Astrocyte (in vitro differentiated cells and primary cell): ENCODE data around the gene RAD51B. TPM values are rescaled to one million over a fixed set of nuclear protein-coding genes. Genes with fewer than 3 reads are reported as not detected.

Source experiments
- DNase-seq: peaks from one replicate; pipeline ENCODE4 v3.0.0-alpha.2; 2010; ENCODE audit warnings: low read depth
- FAIRE-seq: peaks from 2 replicates; lab custom pipeline; 2011; peaks lifted over from hg19 to GRCh38; lab: Jason Lieb, UNC
- H2AFZ ChIP-seq: 2 replicates; pipeline ENCODE4 v1.6.0; 2012; ENCODE audit warnings: low read depth, low read length, inconsistent platforms
- H3K27ac ChIP-seq: 2 replicates; pipeline ENCODE4 v1.5.1; 2011; ENCODE audit warnings: low read depth, low read length, inconsistent platforms
- H3K27me3 ChIP-seq: 2 replicates; pipeline ENCODE4 v1.6.0; 2011; ENCODE audit warnings: low read length, inconsistent platforms; ENCODE audit not compliant: insufficient read depth
- H3K36me3 ChIP-seq: 2 replicates; pipeline ENCODE4 v1.5.1; 2011; ENCODE audit warnings: low read length, inconsistent platforms; ENCODE audit not compliant: insufficient read depth
- H3K4me1 ChIP-seq: 2 replicates; pipeline ENCODE4 v1.5.1; 2011; ENCODE audit warnings: low read length, inconsistent platforms; ENCODE audit not compliant: insufficient read depth
- H3K4me2 ChIP-seq: 2 replicates; pipeline ENCODE4 v1.6.0; 2012; ENCODE audit warnings: low read length, inconsistent platforms
- H3K4me3 ChIP-seq: 2 replicates; pipeline ENCODE4 v1.5.1; 2011; ENCODE audit warnings: low read depth, mild to moderate bottlenecking, low read length, inconsistent platforms; ENCODE audit not compliant: insufficient read depth
- H3K79me2 ChIP-seq: 2 replicates; pipeline ENCODE4 v1.6.0; 2012; ENCODE audit warnings: mild to moderate bottlenecking, low read length, inconsistent platforms; ENCODE audit not compliant: insufficient read depth
- H3K9ac ChIP-seq: 2 replicates; pipeline ENCODE4 v1.6.0; 2012; ENCODE audit warnings: mild to moderate bottlenecking, low read length, inconsistent platforms
- H3K9me3 ChIP-seq: 2 replicates; pipeline ENCODE4 v1.5.1; 2012; ENCODE audit warnings: low read depth, mild to moderate bottlenecking, low read length, inconsistent platforms; ENCODE audit not compliant: insufficient read depth
- H4K20me1 ChIP-seq: 2 replicates; pipeline ENCODE4 v1.6.0; 2012; ENCODE audit warnings: low read length, inconsistent platforms; ENCODE audit not compliant: insufficient read depth
- H3K27ac Mint-ChIP-seq: one replicate; pipeline ENCODE4 v1.8.0; 2021; ENCODE audit warnings: mild to moderate bottlenecking, mixed read lengths; ENCODE audit not compliant: unreplicated experiment
- H3K27me3 Mint-ChIP-seq: one replicate; pipeline ENCODE4 v1.8.0; 2021; ENCODE audit warnings: low read depth, mixed read lengths; ENCODE audit not compliant: unreplicated experiment
- H3K36me3 Mint-ChIP-seq: one replicate; pipeline ENCODE4 v1.8.0; 2021; ENCODE audit warnings: low read depth, mixed read lengths; ENCODE audit not compliant: unreplicated experiment
- H3K4me1 Mint-ChIP-seq: one replicate; pipeline ENCODE4 v1.8.0; 2021; ENCODE audit warnings: low read depth, mixed read lengths; ENCODE audit not compliant: unreplicated experiment
- H3K4me3 Mint-ChIP-seq: one replicate; pipeline ENCODE4 v1.8.0; 2021; ENCODE audit warnings: mild to moderate bottlenecking, moderate library complexity, mixed read lengths; ENCODE audit not compliant: unreplicated experiment
- H3K9me3 Mint-ChIP-seq: one replicate; pipeline ENCODE4 v1.8.0; 2021; ENCODE audit warnings: mild to moderate bottlenecking, mixed read lengths; ENCODE audit not compliant: unreplicated experiment
- EZH2 ChIP-seq: IDR thresholded peaks from 2 replicates; pipeline ENCODE4 v1.6.1; 2012; ENCODE audit warnings: mild to moderate bottlenecking, low read length, inconsistent platforms; ENCODE audit not compliant: insufficient read depth
- total RNA-seq: library from RNA; stranded (reverse); gene quantifications from 2 replicates; pipeline ENCODE4 v1.2.1, GENCODE V29; 2021
- TF ChIP-seq, protein P1 (sequence below): IDR thresholded peaks from 2 replicates; pipeline ENCODE4 v1.5.1; 2011; ENCODE audit warnings: low read depth, mild to moderate bottlenecking, inconsistent platforms, low read length, moderate library complexity; ENCODE audit not compliant: insufficient read depth

The RAD51B gene
- total RNA-seq, 1 donor from 2014 or later: 10.8 TPM

DNA sequence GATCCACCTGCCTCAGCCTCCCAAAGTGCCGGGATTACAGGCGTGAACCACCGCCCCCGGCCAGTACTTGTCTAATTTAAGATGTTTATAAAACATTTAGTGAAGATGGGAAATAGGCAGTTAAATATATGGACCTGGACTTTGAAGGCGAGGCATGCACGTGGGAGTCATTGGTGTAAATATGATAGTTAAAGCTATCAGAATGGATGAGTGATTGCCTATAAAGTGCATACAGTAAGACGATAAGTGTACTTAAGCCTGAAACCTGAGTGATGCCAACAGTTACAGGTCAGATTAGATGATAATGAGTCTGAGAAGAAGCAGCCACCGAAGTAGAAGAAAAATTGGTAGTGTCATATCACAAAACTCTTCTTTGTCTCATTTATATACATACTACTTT lies 11.5 kb downstream of the RAD51B start:
- no peak overlapping the region for H3K27ac ChIP-seq
- no peaks in the 10 kb centered on the region for H3K4me1 ChIP-seq
- H3K9ac ChIP-seq: no peak overlapping the region
- H2AFZ ChIP-seq: no peak overlapping the region
- no peaks in the 10 kb centered on the region for H3K36me3 ChIP-seq
- no peaks in the 10 kb centered on the region for H3K27me3 Mint-ChIP-seq
- no peak overlapping the region for H3K4me3 ChIP-seq
- no peaks in the 10 kb centered on the region for H3K9me3 ChIP-seq
- no peak overlapping the region for H3K4me2 ChIP-seq
- peaks cover 3% of the 10 kb centered on the region for H3K36me3 Mint-ChIP-seq
- H4K20me1 ChIP-seq: no peaks in the 10 kb centered on the region
- no peak overlapping the region for H3K27ac Mint-ChIP-seq
- H3K4me1 Mint-ChIP-seq: no peaks in the 10 kb centered on the region
- H3K27me3 ChIP-seq: no peaks in the 10 kb centered on the region
- DNase-seq (no peak), FAIRE-seq (no peak)
- H3K4me3 Mint-ChIP-seq: no peak overlapping the region
- TF ChIP-seq, protein P1, sequence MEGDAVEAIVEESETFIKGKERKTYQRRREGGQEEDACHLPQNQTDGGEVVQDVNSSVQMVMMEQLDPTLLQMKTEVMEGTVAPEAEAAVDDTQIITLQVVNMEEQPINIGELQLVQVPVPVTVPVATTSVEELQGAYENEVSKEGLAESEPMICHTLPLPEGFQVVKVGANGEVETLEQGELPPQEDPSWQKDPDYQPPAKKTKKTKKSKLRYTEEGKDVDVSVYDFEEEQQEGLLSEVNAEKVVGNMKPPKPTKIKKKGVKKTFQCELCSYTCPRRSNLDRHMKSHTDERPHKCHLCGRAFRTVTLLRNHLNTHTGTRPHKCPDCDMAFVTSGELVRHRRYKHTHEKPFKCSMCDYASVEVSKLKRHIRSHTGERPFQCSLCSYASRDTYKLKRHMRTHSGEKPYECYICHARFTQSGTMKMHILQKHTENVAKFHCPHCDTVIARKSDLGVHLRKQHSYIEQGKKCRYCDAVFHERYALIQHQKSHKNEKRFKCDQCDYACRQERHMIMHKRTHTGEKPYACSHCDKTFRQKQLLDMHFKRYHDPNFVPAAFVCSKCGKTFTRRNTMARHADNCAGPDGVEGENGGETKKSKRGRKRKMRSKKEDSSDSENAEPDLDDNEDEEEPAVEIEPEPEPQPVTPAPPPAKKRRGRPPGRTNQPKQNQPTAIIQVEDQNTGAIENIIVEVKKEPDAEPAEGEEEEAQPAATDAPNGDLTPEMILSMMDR: no peak
- no peak for TF ChIP-seq EZH2
- peaks cover 2% of the 10 kb centered on the region for H3K9me3 Mint-ChIP-seq
- H3K79me2 ChIP-seq: no peaks in the 10 kb centered on the region

- H3K36me3 Mint-ChIP-seq: peaks cover 3% of the 10 kb centered on the region
- no peaks in the 10 kb centered on the region for H3K4me1 Mint-ChIP-seq
- DNase-seq (no peak), FAIRE-seq (no peak)
- no peak overlapping the region for H3K27ac ChIP-seq
- no peak for TF ChIP-seq EZH2
- TF ChIP-seq, protein P1: no peak
- no peaks in the 10 kb centered on the region for H3K27me3 ChIP-seq
- no peak overlapping the region for H3K4me2 ChIP-seq
- no peak overlapping the region for H3K27ac Mint-ChIP-seq
- no peaks in the 10 kb centered on the region for H3K27me3 Mint-ChIP-seq
- H3K4me3 Mint-ChIP-seq: no peak overlapping the region
- H3K79me2 ChIP-seq: no peaks in the 10 kb centered on the region
- H3K9ac ChIP-seq: no peak overlapping the region
- peaks cover 2% of the 10 kb centered on the region for H3K9me3 Mint-ChIP-seq
- H2AFZ ChIP-seq: no peak overlapping the region
- no peaks in the 10 kb centered on the region for H4K20me1 ChIP-seq
- H3K36me3 ChIP-seq: no peaks in the 10 kb centered on the region
- no peak overlapping the region for H3K4me3 ChIP-seq
- H3K9me3 ChIP-seq: no peaks in the 10 kb centered on the region
- no peaks in the 10 kb centered on the region for H3K4me1 ChIP-seq
These were observed 13.8 kb downstream of the RAD51B start for GRCh38 chr14:67833403-67833802.

DNA sequence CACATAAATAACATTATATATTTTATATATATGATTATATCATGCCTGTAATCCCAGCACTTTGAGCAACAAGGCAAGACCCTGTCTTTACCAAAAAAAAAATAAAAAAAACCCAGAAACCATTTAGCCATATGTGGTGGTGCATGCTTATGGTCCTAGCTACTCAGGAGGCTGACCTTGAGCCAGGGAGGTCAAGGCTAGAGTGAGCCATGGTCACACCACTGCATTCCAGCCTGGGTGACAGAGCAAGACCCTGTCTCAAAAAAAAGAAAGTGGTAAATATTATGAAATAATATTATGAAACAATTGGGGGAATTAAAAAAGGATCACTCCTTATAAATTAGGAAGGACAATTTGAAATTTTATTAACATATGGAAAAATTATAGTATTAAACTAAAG lies 16.0 kb downstream of the RAD51B start:
- DNase-seq (no peak), FAIRE-seq (no peak)
- H3K4me1 ChIP-seq: no peaks in the 10 kb centered on the region
- Mint-ChIP-seq H3K9me3 (no peaks in the 10 kb centered on the region), H3K4me1 (no peaks in the 10 kb centered on the region), H3K4me3 (no peak overlapping the region), H3K36me3 (no peaks in the 10 kb centered on the region), H3K27me3 (no peaks in the 10 kb centered on the region), H3K27ac (no peak overlapping the region)
- no peak overlapping the region for H3K4me3 ChIP-seq
- H3K79me2 ChIP-seq: no peaks in the 10 kb centered on the region
- H3K4me2 ChIP-seq: no peak overlapping the region
- H3K9me3 ChIP-seq: no peaks in the 10 kb centered on the region
- H3K36me3 ChIP-seq: no peaks in the 10 kb centered on the region
- H2AFZ ChIP-seq: no peak overlapping the region
- H4K20me1 ChIP-seq: no peaks in the 10 kb centered on the region
- TF ChIP-seq, protein P1: no peak
- no peak for TF ChIP-seq EZH2
- H3K27ac ChIP-seq: no peak overlapping the region
- H3K27me3 ChIP-seq: no peaks in the 10 kb centered on the region
- no peak overlapping the region for H3K9ac ChIP-seq
